ENCODE data around the gene BCAM.

GRCh38 chr19:44822177-44822576 lies 13.3 kb downstream of the BCAM start:
- no peak for TF ChIP-seq CTCF (IDR thresholded peaks at IDR 0.05; ENCODE audit: low read depth, low read length)
- TF ChIP-seq EZH2phosphoT487 (IDR thresholded peaks at IDR 0.05; ENCODE audit: low read depth) = no peak

All from OCI-LY3 (cell line).